ENCODE data around the gene RPS6KA1.
A peak's percentile ranks its signal among the peaks of the same experiment; 100 is the strongest.
"Not testable (repeated sequence)": the region's sequence is repeated elsewhere in the genome, so short reads cannot be mapped to it uniquely, and the experiment has no call there.

The RPS6KA1 gene

DNA sequence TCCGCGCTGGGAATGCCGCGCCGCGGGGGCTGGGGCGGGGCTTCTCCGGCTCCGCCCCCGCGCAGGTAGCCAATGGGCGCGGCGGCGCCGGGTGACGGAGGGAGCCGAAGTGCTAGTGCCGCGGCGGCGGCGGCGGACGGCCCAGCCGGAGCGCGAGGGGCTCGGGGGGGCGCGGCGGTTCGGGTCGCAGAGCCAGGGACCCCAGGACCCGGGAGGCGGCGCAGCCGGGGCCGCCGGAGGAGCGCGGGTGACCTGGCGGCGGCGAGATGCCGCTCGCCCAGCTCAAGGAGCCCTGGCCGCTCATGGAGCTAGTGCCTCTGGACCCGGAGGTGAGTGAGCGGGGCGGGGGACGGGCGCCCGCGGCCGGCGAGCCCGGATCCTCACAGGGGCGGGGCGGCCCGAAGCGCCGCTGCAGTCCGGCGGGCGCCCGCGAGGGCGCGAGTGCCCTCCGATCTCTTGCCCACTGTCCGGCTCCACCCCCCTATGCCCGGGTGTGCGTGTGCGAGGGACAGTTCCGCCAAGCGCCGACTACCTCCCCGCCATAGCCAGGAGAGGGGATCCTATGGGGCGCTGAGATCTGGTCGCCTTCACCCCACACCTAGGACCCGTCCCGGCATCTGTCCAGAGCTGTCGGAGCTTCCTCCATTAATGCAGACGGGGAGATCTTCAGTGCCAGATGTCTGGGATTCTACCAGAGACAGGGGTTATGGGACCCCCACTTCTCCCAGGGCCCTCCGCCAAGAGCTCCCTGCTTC lies at the start of gene RPS6KA1:
TSS of gene RPS6KA1 (plus strand) at position 107 of the 755 bp plus-strand sequence. CDS start at position 267, 160 bp downstream.
- peak; percentile 66 for DNase-seq (ENCODE audit: low read depth)

DNA sequence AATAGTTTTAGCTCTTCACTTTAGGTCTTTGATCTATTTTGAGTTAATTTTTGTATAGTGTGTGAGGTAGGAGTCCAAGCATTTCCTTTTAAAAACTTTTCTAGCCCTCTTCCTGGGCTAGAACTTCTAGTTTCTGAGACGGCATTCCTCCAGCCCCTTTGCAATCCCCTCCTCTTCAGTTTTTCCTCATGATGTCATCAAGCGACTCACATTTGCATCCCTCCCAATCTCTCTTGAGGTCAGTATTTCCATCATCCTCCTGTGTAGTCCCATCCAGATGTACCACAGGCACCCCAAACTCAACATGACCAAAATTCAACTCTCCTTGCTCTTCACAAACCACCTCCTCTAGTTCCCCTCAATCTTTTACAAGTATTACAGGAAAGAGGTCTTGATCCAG lies 46.6 kb upstream of the RPS6KA1 start:
- no peak for DNase-seq (ENCODE audit: low read depth)

- DNase-seq (ENCODE audit: low read depth) = no peak
These were observed 45.6 kb upstream of the RPS6KA1 start for GRCh38 chr1:26483980-26484379.

GRCh38 chr1:26490155-26490554 lies 39.4 kb upstream of the RPS6KA1 start:
- no peak for DNase-seq (ENCODE audit: low read depth)

DNA sequence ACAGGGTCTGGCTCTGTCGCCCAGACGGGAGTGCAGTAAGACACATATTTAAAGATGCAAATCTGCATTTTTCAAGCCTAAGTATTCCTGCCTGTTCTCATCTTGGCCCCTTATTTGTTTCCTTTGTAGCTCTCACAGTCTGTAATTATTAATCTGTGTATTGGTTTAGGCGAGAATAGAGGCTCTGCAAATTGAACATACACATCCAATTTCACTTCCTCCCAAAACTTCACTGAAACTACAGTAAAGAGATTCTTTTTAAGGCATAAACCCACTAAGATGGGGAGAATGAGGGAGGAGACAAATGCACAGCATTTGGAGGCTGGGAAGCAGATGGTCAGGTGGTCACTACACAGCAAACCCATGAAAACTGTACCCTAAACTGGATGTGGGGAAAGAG lies 36.3 kb upstream of the RPS6KA1 start:
- no peak for DNase-seq (ENCODE audit: low read depth)

DNA sequence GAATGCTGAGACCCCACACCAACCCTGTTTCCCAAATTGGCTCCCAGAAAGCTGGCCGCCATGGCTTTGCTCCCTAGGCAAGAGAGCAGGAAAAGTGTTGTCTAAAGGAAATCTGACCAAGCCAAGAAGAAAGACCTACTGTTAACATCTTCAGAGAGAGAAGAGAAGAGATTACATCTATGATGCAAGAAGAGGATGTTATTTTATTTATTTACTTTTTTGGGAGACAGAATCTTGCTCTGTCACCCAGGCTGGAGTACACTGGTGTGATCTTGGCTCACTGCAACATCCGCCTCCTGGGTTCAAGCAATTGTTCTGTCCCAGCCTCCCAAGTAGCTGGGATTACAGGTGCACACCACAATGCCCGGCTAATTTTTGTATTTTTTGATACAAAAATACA lies 35.6 kb upstream of the RPS6KA1 start:
- DNase-seq (ENCODE audit: low read depth) = no peak

- no peak for DNase-seq (ENCODE audit: low read depth)
These were observed 32.7 kb upstream of the RPS6KA1 start for GRCh38 chr1:26496861-26497260.

DNA sequence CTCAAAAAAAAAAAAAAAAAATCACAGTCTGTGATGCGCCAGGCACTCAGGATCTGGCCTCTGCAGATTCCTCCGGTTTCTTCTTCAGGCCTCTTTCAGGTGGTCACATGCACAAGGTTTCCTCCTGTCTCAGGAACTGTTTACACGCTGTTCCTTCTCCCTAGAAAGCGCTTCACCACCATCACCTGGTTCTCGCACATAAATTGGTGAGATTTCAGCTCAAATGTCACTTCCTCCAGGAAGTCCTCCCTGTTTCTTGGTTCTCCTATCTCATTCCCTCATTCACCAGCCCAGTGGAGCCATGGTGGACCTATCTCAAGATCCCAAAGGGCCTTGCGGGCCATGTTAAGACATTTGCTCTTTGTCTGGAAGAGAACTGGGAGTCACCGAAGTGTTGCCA lies 30.7 kb upstream of the RPS6KA1 start:
- DNase-seq (ENCODE audit: low read depth) = no peak

GRCh38 chr1:26500488-26501175 lies 28.9 kb upstream of the RPS6KA1 start:
- DNase-seq (ENCODE audit: low read depth) = peak; percentile 80

DNA sequence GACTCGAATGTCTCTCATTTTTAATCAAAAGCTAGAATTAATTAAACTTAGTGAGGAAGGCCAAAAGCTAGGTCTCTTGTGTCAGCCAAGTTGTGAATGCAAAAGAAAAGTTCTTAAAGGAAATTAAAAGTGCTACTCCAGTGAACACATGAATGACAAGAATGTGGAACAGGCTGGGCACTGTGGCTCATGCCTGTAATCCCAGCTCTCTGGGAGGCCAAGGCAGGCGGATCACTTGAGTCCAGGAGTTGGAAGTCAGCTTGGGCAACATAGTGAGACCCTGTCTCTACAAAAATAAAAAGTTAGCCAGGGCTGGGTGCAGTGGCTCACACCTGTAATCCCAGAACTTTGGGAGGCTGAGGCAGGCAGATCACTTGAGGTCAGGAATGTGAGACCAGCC lies 18.9 kb upstream of the RPS6KA1 start:
- not testable (repeated sequence) for DNase-seq (ENCODE audit: low read depth)

- DNase-seq (ENCODE audit: low read depth) = not testable (repeated sequence)
These were observed 13.7 kb upstream of the RPS6KA1 start for GRCh38 chr1:26515836-26516235.

DNA sequence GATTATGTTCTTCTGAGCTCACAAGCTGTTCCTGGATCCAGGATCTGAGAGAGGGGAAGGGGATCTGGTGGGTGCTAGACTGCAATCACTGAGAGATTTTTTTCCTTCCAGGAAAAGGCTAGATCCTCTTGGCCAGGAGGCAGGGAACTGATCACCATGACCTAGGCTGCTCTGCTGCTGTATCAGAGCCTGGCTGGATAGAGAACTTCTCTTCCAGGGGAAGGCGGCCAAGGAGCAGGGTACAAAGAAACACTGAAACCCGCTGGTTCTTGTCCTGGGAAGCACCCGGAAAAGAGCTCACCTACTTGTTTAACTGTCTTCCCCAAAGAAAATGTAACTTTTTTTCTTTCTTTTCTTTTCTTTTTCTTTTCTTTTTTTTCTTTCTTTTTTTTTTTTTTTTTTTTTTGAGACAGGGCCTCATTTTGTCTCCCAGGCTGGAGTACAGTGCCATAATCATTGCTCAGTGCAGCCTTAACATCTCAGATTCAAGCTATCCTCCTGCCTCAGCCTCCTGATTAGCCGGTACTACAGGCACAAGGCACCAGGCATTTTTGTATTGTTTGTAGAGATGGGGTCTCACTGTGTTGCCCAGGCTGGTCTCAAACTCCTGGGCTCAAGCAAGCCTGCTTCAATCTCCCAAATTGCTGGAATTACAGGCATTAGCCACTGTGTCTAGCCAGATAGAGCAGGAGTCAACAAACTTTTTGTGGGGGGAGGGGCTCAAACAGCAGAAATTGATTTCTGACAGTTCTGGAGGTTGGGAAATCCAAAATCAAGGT lies 12.4 kb upstream of the RPS6KA1 start:
- DNase-seq (ENCODE audit: low read depth) = no peak

GRCh38 chr1:26517766-26518049 lies 11.9 kb upstream of the RPS6KA1 start:
- no peak for DNase-seq (ENCODE audit: low read depth)

DNA sequence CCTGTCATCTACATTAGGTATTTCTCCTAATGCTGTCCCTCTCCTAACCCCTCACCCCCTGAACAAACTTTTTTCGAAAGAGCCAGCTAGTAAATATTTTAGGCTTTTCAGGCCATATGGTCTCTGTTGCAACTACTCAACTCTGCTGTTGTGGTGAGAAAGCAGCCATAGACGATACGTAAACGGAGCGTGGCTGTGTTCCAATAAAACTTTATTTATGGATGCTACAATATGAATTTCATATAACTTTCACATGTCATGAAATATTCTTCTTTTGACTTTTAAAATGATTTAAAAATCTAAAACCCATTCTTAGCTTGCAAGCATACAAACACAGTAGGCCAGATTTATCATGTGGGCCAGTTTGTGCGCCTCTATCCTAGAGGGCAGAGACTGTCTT lies 11.2 kb upstream of the RPS6KA1 start:
- no peak for DNase-seq (ENCODE audit: low read depth)

DNA sequence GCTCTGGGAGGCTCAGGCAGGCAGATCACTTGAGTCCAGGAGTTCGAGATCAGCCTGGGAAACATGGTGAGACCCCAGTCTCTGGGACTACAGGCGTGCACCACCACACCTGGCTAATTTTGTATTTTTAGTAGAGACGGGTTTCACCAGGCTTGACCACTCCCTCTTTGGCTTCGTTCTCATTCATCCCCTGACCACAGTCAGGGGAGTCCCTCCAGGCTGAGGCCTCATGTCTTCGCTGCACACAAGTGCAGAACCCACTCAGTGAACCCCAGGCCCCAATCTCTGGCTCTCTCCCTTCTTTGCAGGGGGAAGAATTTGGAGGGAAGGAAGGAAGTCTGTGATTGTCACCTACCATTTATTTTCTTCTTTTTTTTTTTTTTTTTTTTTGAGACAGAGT lies 9.2 kb upstream of the RPS6KA1 start:
- DNase-seq (ENCODE audit: low read depth) = no peak

- no peak for DNase-seq (ENCODE audit: low read depth)
These were observed 7.9 kb upstream of the RPS6KA1 start for GRCh38 chr1:26521669-26522030.

DNA sequence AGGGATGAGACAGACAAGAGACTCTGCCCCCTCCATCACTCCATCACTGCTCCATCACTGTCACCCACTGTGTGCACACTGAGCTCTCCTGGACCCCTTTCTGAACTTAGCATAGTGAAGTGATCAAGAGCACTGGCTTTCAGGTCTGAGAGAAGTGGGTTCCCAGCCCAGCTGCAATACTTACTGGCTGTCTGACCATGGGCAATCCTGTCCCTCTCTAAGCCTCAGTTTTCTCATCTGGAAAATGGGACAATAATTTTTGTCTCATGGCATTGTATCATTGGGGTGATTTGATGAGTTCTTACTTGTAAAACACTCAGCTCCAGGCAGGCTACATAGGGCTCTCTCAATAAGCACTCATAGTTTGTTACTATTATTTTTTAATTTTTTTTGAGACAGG lies 7.5 kb upstream of the RPS6KA1 start:
- no peak for DNase-seq (ENCODE audit: low read depth)

GRCh38 chr1:26524181-26524580 lies 5.4 kb upstream of the RPS6KA1 start:
- peak; percentile 60 for DNase-seq (ENCODE audit: low read depth)

GRCh38 chr1:26526287-26526686 lies 3.3 kb upstream of the RPS6KA1 start:
- no peak for DNase-seq (ENCODE audit: low read depth)

DNA sequence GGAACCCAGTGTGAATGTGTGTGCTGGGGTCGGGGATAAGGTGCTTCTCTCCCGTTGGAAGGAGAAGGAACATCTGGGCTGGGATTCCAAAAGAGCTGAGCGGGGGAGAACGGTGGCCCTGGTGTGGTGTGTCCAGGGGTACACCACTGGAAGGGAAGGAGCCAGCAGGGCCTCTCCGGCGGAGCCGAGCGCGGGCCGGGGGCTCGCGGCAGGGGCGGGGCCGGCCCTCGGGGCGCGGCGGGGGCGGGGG lies 231 bp upstream of the RPS6KA1 start:
- no peak for DNase-seq (ENCODE audit: low read depth)

GRCh38 chr1:26530410-26530894 lies 891 bp downstream of the RPS6KA1 start:
- no peak for DNase-seq (ENCODE audit: low read depth)

GRCh38 chr1:26530895-26531598 lies 1.5 kb downstream of the RPS6KA1 start:
- DNase-seq (ENCODE audit: low read depth) = peak; percentile 73

DNA sequence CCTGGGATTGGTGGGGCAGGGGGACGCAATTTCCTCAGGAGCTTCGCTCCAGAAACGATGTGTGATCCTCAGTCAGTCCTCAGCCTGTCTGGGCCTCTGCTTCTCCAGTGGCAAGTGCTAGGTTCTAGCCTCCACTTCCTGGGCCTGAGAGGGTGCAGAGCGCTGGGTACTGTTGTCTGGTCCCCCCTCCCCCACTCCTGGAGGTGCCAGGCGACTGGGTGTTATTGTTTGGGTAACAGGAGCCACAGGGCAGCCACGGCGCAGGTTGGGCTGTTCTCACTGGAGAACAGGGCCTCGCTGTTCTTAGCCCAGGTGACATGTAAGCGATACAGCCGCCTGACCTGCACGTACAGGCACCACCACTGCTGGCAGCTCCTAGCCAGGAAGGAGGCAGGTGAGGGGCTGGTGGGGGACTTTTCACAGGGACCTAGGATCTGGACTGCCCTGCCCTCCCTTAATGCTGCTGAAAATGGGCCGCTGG lies 2.1 kb downstream of the RPS6KA1 start:
- no peak for DNase-seq (ENCODE audit: low read depth)

Data from ELR (cell line).